Measurements from ENCODE around the gene POLA2. TPM values are rescaled to one million over a fixed set of nuclear protein-coding genes. Genes with fewer than 3 reads are reported as not detected.
"Not testable (repeated sequence)": the region's sequence is repeated elsewhere in the genome, so short reads cannot be mapped to it uniquely, and the experiment has no call there.

The POLA2 gene
- total RNA-seq, 1 donor from 2014 or later, result 32.4 TPM

DNA sequence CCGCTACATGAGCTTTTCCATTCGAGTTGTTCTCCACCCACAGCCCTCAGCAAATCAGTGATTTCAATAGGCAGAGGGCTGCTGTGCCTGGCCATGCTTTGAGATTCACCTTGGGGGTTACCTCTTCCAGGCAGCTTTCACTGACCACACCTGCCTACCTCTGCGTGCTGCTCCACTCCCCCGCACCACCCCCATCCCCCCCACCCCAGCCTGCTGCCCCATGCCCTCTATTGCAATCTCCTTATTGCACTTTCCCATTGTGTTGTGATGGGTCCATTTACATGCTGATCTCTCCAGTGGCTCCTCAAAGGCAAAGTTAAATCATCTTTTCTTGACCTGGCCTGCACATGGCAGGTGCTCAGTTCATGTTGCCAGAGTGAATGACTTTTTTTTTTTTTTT is 18.0 kb upstream of the POLA2 start:
- no peak for DNase-seq (ENCODE audit: extremely low spot score, unreplicated experiment)
- Mint-ChIP-seq H3K27ac (no peak overlapping the region), H3K27me3 (no peaks in the 10 kb centered on the region), H3K4me1 (ENCODE audit: unreplicated experiment) (no peaks in the 10 kb centered on the region), H3K4me3 (no peak overlapping the region), H3K36me3 (no peaks in the 10 kb centered on the region), H3K9me3 (no peaks in the 10 kb centered on the region)
- TF ChIP-seq, protein P1, sequence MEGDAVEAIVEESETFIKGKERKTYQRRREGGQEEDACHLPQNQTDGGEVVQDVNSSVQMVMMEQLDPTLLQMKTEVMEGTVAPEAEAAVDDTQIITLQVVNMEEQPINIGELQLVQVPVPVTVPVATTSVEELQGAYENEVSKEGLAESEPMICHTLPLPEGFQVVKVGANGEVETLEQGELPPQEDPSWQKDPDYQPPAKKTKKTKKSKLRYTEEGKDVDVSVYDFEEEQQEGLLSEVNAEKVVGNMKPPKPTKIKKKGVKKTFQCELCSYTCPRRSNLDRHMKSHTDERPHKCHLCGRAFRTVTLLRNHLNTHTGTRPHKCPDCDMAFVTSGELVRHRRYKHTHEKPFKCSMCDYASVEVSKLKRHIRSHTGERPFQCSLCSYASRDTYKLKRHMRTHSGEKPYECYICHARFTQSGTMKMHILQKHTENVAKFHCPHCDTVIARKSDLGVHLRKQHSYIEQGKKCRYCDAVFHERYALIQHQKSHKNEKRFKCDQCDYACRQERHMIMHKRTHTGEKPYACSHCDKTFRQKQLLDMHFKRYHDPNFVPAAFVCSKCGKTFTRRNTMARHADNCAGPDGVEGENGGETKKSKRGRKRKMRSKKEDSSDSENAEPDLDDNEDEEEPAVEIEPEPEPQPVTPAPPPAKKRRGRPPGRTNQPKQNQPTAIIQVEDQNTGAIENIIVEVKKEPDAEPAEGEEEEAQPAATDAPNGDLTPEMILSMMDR (conservative IDR thresholded peaks at IDR 0.05), result no peak

DNA sequence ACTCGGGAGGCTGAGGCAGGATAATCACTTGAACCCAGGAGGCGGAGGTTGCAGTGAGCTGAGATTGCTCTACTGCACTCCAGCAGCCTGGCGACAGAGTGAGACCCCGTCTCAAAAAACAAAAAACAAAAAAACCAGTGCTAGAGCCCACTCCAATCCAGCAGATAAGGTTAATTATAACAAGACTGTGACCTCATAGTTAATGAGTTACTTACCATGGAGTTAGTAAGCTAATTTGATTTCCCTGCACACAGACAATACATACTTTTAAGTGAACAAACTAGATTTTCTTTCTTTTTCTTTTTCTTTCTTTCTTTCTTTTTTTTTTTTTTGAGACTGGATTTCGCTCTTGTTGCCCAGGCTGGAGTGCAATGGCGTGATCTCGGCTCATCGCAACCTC is 16.7 kb upstream of the POLA2 start:
- not testable (repeated sequence) for H3K9me3 Mint-ChIP-seq; H3K27me3 Mint-ChIP-seq; DNase-seq (ENCODE audit: extremely low spot score, unreplicated experiment); H3K4me3 Mint-ChIP-seq; H3K4me1 Mint-ChIP-seq (ENCODE audit: unreplicated experiment); H3K36me3 Mint-ChIP-seq; H3K27ac Mint-ChIP-seq

DNA sequence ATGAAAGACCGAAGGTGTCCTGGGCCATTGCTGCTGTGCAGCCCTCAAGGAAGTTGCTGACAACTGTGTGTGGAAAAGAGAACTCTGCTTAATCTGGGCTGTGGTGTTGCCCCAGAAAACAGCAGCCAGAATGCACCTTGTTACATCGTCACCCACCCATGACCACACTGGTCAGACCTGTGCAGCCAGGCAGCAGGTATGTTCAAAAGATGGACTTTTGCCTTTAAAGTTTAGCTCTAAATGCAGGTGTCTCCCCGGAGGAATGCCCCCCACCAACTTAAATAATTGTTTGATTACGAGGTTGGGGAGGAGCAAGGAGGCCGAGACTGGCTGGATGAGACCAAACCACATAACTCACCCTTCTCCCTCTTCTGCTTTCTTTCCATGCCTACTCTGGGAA is 15.3 kb upstream of the POLA2 start:
- Mint-ChIP-seq H3K9me3 (no peaks in the 10 kb centered on the region), H3K4me3 (no peak overlapping the region), H3K36me3 (no peaks in the 10 kb centered on the region), H3K27me3 (no peaks in the 10 kb centered on the region), H3K27ac (no peak overlapping the region), H3K4me1 (ENCODE audit: unreplicated experiment) (no peaks in the 10 kb centered on the region)
- TF ChIP-seq, protein P1 (conservative IDR thresholded peaks at IDR 0.05), result no peak
- DNase-seq (ENCODE audit: extremely low spot score, unreplicated experiment), result no peak

DNA sequence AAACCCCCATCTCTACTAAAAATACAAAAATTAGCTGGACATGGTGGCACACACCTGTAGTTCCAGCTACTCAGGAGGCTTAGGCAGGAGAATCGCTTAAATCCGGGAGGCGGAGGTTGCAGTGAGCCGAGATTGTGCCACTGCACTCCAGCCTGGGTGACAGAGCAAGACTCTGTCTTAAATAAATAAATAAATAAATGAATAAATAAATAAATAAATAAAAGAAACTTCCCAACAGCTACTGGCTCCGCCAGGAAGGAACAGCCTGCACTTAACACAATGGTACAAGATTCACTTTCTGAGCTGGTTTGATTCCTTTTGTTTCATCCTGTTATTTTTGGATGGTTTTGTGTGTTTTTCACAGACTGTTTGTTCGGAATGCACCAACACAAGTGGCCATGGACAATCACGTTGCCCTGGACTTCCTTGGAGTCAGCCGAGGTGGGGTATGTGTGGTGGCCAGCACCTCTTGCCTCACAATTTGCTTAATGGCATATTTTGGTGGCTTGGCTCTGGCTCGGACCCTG is 13.5 kb upstream of the POLA2 start:
- not testable (repeated sequence) for H3K36me3 Mint-ChIP-seq

DNA sequence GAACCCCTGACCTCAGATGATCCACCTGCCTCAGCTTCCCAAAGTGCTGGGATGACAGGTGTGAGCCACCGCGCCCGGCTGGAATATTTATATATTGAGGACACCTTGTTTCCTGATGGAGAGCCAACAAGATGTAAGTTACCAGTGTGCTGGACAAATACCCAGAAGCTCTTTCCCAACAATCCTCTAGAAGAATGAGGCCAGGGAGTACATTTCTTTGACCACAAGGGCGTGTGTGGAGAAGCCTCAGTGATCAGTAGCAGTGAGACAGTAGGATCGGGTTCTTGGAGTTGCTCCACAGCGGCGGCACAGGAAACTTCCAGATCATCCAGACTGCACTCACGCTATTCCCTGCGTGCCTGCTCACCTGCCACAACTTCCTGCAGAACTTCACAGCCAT is 10.3 kb upstream of the POLA2 start:
- Mint-ChIP-seq H3K36me3 (no peaks in the 10 kb centered on the region), H3K27me3 (peaks cover 9% of the 10 kb centered on the region), H3K4me3 (no peak overlapping the region), H3K4me1 (ENCODE audit: unreplicated experiment) (no peaks in the 10 kb centered on the region), H3K27ac (no peak overlapping the region), H3K9me3 (no peaks in the 10 kb centered on the region)
- TF ChIP-seq, protein P1 (conservative IDR thresholded peaks at IDR 0.05), result no peak
- DNase-seq (ENCODE audit: extremely low spot score, unreplicated experiment), result no peak

More for the DNA sequence above, 13.5 kb upstream of the POLA2 start:
- not testable (repeated sequence) for H3K27me3 Mint-ChIP-seq; H3K4me3 Mint-ChIP-seq; H3K4me1 Mint-ChIP-seq (ENCODE audit: unreplicated experiment); DNase-seq (ENCODE audit: extremely low spot score, unreplicated experiment); H3K27ac Mint-ChIP-seq; H3K9me3 Mint-ChIP-seq

DNA sequence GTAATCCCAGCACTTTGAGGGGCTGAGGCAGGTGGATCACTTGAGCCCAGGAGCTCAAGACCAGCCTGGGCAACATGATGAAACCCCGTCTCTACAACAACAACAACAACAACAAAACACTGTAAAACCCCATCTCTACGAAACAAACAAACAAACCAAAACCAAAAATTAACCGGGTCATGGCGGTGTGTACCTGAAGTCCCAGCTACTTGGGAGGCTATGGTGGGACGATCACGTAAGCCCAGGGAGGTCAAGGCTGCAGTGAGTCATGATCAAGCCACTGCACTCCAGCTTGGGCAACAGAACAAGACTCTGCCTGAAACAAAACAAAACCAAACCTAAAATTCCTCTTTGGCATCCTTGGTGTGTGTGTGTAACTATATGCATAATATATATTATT is 7.0 kb upstream of the POLA2 start:
- Mint-ChIP-seq H3K4me3 (no peak overlapping the region), H3K4me1 (ENCODE audit: unreplicated experiment) (no peaks in the 10 kb centered on the region), H3K36me3 (no peaks in the 10 kb centered on the region), H3K9me3 (no peaks in the 10 kb centered on the region), H3K27me3 (peaks cover 9% of the 10 kb centered on the region), H3K27ac (no peak overlapping the region)
- TF ChIP-seq, protein P1 (conservative IDR thresholded peaks at IDR 0.05), result no peak
- DNase-seq (ENCODE audit: extremely low spot score, unreplicated experiment), result no peak

DNA sequence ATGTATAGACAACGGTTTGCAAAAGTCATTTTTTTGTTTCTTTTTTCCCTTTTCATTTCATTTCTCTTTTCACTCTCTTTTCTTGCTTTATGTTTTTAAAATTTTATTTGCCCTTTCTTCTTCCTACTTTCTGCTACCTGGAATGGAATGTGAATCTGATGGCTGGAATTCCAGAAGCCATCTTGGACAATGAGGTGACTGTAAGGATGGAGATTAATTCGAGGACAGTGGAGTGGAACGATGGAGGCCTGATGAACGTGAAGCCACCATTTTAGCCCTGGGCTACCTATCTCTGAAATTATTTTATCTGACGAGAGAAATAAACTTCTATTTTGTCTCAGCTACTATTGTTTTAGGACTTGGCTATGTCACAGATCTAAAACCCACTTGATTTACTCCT is 2.8 kb upstream of the POLA2 start:
- DNase-seq (ENCODE audit: extremely low spot score, unreplicated experiment), result no peak
- H3K36me3 Mint-ChIP-seq, result no peaks in the 10 kb centered on the region
- no peak overlapping the region for H3K27ac Mint-ChIP-seq
- H3K4me1 Mint-ChIP-seq (ENCODE audit: unreplicated experiment), result peaks cover 12% of the 10 kb centered on the region
- H3K4me3 Mint-ChIP-seq, result no peak overlapping the region
- H3K27me3 Mint-ChIP-seq, result peaks cover 2% of the 10 kb centered on the region
- TF ChIP-seq, protein P1 (conservative IDR thresholded peaks at IDR 0.05), result no peak
- H3K9me3 Mint-ChIP-seq, result no peaks in the 10 kb centered on the region

All from type B pancreatic cell (in vitro differentiated cells).